Right kidney (tissue), 1 donor: ENCODE measurements around the gene MOK.

Experiments
- DNase-seq: peaks from one replicate; pipeline ENCODE4 v3.0.0-alpha.2; 2016

Gene MOK

DNA sequence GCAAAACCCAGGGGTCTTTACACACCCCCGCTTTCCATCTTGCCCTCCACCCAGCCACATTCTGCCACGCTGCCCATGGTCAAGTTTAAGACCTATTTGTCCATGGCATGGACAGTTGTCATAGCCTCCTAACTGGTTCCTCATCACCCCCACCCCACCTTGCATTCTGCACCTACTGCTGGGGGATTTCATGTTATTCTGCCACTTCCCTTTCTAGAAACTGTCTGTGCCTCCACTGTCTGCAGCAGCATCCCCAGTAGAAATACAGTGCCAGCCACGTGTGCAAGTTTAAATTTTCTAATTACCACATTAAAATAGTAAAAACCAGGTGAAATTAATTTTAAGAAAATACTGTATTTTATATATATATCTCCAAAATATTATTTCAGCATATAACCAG, 102.0 kb downstream of the MOK start:
- no peak for DNase-seq

DNA sequence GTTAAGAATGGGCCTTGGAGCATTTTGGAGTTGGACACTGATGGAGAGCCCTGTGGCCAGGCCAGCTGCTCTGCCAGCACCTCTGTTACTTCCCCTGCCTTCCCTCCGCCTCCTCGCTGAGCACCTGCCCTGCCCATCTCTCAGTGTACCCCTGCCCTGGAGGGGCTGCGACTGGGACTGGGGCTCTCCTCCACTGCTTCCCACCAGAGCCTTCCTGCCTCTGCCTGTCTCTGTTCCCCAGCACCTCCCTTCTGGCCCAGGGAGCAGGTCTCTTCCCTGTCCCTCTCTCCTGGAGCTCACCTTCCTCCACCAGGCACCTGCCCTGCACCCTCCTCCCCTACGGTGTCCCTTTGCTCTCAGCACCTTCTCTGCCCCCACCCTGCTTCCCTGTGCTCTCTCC, 103.2 kb downstream of the MOK start:
- no peak for DNase-seq

DNA sequence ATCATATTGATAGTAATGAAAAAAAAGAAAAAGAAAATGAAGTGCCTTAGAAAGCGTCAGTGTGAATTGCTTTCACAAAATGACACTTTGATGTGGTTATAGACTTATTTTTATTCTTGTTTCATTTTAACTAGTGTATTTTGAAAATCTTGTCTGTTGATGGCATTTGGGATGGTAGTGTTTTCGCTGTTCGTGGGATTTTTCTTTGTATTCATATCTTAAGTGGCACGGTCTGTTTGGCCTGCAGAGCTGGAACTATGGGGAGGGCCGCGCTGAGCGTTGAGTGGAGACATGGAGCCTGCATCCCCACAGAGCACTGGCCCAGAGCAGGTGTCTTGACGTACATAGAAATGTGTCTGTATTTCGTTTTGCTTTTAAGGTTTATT, 103.6 kb downstream of the MOK start:
- DNase-seq: no peak

DNA sequence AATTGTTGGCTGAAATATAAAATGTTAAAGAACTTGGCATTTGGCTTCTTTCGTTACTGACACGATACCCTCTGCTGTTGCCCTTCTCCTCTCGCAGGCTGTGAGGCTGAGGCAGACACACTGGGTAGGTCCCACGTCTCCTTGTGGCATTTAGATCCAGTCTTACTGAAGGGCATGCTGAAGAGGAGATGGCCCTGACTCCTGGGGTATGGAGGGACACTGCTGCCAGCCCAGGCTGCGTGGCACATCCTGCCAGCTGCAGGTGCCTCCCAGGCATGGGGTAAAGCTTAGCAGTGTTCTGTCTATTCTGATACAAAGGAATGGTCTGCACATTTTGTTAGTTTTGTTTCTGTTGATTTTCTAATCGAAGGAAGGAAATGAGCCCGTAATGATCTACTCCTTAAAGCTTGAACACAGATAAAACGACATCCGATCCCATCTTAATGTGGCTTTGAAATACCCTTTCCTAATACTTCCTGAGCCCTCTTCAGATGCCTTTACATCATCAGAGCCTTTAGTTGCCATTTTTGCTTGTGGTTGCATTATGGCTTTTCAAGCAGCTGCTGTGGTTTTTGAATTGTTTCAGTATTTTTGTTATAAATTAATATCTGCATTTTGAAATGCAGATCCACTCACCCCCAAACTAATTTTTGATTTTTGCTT, 104.1 kb downstream of the MOK start:
- no peak for DNase-seq

DNA sequence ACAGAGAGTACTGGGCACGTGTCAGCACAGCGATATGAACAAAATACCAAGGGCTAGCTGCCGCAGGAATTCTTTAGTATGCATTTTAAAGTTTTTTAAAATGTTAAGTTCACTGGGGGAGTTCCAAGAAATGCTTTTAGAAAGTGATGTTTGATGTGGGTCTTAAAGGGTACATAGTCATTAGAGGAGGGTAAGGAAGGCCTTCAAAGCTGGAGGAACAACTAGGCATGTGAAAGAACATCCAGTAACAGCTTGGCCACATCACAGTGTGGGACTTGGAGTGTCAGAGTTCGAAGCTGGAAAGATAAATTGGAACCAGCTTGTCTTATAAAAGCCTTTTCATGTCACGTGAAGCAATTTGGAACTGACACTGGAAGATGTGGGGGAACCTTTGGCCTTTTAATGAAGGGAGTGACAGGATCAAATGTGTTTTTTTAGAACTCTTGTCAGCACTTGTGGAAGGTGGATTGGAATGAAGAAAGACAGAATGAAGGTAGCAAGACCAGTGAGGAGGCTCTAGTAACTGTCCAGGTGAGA, 107.6 kb downstream of the MOK start:
- DNase-seq: no peak

DNA sequence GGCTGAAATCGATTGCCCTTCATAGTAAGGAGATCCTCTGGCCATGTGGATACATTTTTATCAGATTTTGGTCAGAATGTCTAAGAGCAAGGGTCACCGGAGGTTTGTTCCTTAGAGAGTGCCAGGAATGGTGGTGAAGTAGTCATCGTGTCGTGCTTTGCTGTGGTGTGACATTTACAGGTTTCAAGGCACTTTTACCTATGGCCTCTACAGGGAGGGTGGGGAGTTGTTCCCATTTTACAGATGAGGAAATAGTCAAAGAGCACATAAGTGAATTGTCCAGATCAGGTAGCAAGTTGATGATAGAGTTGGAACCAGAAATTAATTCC, 108.1 kb downstream of the MOK start:
- DNase-seq: no peak

DNA sequence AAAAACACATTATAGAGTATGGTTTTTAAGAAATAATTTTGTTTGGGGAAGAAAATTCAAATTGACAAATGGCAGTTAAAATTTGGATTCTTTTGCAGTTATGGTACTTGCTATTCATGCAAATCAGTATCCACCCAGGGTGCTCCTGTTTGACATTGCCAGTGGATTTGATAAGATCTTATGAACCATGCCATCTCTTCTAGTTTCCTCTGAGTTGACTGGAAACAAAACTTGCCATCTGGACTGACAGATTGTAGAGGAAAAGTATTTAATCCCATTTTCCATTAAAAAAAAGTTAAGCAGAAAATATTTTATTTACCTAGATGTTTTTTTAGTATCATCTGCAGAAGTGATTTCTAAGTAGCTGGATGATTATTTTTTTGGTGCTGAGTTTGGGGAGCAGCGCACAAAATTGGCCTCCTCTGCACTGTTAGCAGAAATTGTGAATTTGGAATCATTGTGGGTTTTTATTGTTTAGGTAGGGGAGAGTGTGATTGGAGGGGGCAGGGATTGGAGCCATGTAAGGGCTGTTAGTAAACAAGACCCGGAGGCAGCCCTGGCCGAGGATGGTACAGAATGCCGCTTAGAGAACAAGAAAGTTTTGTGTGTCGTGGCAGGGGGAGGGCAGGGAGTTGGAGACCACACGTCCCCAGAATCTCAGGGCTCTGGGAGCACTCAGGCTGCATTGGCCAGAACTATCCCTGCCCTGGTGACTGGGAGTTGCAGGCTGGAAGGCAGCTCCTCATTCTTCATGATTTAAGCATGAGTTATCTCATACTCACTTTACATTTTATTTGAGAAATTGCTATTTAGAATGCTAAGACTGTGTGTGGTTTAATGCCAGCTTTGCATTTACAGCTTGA, 108.7 kb downstream of the MOK start:
- no peak for DNase-seq

DNA sequence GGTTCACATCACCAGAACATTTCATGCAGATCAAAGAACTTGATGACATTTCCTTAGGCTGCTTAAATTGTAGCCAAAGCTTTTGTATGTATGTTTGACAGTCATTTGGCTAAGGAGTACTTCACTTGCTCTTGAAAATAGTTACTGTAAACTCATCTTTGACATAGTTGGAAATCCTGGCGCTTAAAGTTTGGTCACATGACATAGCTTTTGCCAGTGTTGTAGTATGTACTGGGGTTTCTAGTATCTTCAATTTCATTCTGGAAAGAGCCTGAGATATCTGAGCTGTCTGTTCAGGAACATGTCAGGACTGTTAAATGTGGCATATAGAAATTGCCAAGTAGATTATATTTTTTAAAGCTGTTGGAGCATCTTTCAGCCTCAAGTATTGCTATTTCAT, 109.5 kb downstream of the MOK start:
- no peak for DNase-seq

DNA sequence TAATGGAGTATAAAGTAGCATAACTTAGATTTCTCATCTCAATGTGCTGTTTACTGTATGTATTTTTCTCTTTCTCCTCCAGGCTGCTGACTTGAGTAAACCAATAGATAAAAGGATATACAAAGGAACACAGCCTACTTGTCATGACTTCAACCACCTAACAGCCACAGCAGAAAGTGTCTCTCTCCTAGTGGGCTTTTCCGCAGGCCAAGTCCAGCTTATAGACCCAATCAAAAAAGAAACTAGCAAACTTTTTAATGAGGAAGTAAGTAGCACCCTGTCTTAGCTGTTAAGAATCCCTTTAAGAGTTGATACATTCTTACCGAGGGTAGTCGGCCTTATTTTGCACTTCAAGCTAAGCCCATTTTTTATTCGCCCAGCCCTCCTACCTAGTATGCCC, 110.1 kb downstream of the MOK start:
- DNase-seq: no peak

DNA sequence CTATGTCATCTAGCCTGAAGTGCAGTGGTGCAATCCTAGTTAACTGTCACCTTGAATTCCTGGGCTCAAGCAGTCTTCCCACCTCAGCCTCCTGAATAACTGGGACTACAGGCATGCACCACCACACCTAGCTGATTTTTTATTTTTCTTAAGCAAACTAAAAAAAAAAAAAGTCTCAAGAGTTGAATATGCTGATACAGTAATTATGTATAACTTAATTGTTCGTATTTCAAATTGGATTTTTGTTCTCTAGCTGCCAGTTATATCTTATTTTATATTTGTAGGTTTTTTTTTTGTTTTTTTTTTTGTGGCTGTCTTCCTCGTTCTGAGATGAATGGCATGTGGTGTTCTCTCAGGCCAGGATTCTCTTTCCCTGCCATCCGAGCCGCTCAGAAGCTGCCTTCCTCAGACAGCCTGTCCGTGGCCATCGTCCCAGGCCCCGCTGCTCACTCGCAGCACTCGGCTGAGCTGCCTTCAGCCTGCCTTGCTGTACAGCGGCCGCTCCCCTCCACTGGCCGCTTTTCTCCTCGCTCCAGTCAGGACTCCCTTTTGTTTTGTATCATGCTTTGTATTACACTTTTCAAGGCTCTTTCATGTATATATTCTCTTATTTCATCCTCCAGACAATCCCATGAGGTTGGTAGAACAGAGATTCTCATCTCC, 112.0 kb downstream of the MOK start:
- no peak for DNase-seq

DNA sequence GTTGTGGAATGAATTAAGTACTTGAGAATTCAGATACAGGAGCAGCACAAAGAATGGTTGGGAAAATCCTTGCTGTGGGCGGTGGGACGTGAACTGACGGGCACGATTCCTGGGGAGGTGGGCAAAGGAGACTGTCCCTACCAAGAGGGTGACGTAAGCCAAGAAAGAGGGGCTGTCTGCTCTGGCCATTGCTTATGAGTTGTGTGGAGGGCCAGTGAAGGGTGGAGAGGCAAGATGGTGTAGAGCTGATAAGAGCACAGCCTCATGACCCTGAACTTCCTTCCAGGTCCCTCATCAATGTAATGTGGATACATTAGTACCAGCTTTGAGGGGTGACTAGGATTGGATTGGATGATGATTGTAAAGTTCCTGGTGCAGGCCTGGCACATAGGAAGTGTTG, 115.1 kb downstream of the MOK start:
- no peak for DNase-seq

DNA sequence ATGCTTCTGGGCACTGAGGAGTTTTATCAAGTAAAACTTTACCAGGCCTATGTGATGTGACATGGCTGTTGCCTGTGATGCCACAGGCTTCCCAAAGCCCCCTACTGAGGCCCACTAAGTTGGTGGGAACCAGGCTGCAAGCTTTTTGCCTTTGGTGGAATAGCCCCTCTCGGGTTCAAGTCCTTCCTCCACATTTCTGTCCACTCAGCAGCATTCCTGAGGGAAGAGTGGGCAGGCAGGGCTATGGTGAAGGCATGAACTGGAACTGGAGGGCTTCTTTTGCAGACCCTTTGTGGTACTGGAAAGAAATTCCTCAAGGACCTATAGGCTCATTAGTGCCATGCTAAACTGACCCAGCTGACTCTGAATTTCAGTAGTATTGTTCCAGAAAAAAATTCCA, 116.8 kb downstream of the MOK start:
- DNase-seq: no peak

DNA sequence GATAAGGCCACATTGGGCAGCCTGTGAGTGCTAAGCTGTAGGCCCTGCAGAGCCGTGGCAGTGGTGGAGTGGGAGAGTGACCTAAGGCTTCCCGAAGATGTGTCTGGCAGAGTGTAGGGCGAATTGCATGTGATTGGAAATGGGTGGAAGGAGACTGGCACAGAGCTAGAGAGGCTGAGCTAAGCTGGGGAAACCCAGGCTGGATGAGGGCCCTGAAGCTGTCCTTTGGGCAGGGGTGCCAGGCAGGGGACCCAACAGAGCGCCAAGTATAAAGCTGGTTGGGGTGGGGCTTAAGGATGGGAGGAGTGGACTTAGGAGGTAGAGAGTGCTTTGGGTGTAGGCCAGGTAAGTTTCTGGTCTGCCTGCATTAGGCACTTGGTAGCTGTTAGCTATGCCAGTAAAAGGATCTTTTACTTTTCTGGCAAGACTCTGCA, 117.4 kb downstream of the MOK start:
- DNase-seq: no peak

DNA sequence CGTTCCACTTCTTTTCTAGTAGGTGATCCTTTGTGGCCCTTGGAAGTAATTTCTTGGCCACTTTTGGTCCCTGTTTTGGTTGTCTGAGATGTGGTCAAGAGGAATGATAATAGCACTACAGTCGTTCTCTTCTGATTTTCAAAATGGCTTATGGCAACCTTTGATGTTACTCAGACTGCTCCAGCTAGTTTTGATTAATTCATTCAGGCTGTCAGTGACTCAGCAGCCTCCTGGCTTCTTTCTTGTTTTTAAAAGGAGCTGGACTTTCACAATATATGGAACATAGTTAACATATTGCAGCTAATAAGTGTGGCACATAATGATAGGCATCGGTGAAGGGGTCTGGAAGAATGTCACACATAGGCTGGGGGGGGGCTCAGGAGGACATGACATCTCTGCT, 117.9 kb downstream of the MOK start:
- no peak for DNase-seq

DNA sequence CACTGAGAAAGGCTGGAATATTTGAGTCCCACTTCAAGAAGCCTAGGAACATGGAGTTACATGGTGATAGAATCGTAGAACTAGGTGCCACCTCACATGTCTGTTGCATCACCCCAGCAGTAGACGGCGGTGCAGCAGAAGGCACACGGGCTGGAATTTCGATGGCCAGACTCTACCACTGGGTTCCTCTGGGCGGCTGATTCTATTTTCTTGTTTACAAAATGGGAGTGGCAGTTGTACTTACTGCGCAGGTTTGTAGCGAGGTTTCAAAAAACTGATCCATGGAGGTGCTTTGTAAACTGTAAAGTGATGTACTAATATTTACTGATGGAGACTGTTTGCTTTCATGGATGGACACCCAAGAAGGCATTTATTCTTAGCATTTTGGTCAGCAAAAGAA, 119.6 kb downstream of the MOK start:
- no peak for DNase-seq

DNA sequence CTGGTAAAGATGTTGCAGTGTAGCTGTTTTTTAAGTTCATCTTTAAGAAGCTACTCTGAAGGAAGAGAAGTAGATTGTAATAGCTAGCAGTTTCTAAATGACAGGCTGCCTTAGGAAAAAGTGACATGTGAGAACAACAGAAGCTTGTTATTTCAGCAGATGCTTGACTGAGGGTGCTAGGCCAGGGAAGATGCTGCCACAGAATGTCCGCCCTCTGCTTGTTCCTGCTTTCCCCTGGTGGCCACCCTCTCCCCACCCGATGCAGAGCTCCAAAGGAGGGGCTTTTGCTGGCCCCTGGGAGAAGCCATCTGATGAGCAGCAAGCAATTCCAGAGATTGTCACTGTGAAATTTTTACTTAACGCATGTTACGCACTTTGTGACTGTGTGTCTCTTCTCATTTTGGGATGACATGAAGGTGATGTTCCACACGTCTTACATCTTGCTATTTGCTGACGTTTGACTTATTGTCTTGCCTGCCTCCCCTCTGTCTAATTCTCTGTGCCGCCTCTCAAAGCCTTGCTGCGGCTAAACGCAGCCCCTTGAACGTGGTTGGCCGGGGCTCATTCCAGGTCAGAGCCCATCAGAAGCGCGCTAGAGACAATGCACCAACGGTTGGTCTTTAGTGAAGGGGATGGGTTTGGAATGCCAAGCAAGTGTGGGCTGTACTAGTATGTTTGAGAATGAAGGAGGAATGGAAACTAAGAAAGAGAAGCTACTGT, 120.5 kb downstream of the MOK start:
- no peak for DNase-seq

DNA sequence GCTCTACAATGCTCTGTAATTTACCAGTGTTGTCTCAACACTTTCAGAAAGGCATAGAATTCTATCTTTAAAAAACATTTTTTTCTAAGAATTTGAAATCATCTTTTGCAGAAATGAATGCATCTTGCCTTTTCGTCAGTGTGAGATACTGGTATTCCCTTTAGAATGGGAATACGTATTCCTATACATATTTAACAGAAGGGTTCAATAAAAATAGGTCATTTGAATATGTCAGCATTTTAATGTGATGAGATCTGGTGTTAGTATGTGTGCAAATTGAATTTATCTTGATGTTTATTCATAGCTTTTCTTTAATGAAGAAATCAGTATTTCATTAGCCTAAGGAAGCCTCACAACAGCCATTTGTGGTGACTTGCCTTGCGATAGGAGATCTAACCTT, 121.1 kb downstream of the MOK start:
- DNase-seq: no peak

DNA sequence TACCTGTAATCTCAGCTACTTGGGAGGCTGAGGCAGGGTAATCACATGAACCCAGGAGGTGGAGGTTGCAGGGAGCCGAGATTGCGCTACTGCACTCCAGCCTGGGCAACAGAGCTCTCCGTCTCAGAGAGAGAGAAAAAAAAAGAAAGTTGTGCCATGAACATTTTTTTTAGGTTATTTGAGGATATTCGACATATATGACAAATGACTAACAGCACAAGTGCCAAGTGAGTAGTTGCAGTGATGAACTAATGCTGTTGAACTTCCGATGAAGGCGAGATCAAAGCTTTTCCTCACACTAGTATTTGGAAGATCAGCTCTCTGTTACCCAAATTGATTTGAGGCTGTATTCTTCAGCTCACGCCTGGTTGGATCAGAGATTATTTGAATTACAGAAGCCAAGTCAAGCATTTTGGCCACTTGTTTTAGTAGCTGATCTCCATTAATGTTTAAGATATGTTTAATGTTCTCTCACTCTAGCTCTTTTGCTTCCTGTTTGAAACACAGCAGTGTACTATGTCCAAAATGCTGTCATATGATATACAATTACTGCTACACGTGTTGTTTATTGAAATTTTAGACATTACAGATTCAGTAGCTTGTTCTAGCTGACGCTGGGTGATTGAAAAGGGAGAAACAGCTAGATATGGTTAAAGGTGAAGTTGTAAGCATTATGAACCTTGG, 121.9 kb downstream of the MOK start:
- no peak for DNase-seq

DNA sequence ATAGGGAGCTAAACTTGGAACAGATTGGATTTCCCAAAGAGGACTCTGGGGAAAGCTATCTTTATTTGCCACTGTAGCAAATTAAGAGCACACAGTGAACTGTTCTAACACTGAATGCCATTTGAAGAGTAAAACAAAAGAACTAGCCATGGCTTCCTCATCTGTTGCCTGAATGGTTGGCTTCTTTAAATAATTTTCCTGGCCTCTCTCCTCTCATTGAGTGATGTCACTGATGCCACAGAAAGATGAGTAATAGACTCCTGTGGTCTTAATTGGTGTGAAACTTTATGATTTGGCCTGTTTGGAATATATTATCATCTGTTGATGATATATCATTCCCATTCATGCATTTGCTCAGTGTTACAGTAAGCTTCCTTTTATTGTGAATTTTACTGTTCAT, 122.8 kb downstream of the MOK start:
- DNase-seq: no peak

DNA sequence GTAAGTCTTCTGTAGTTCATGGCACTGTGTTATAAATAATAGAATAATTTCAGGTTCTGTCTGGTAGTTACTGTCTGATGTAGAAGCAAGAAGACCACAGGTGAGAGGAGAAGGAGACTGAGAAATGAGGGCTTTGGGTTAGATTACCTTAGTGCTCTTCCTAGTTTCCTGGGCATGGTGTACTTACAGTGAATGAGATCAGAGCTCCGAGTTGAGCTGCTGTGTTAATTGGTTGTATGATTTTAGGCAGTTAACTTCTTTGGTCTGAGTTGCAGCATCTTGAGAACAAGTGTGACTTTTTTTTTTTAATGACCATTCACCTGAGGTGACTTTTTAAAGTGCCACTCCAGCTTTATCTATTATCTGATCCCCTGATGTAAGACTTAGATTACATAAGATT, 123.8 kb downstream of the MOK start:
- DNase-seq: no peak

DNA sequence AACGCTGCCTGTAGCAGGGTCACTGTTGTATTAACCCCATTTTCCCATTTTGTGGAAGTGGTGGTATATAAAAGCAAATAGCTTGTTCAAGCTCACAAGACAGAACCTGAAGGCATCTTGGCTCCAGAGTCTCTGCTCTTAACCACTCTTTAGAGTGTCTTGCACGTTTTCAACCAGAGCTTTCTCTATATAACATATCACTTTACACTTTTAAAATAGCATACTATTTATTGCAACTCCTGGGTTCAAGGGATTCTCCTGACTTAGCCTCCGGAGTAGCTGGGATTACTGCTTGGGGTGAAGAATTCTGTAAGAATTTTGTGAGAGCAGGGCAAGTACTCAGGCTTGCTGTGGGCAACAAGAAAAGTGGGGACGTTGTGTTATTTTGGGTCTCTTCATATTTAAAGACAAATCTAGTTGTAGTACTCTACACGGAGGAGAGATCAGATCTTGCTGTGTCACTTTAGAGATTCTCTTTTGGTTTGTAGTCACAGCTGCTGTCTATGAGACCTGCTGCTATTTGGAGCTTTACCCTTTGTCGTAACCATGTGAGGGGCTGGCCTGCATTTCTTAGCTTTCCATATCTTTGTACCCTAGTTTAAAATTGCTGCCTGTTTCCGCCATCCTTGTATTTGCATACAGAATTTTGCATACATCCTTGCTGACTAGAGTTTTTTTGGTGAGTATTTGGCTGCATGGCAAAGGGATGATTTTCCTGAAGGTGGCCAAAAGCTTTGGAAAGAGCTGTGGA, 124.5 kb downstream of the MOK start:
- no peak for DNase-seq
